HG03442 (cell line): ENCODE results near the gene PIH1D1.

Experiments used
- ATAC-seq: cut with Tn5 transposase; IDR thresholded peaks from one replicate; pipeline ENCODE4 v1.9.1; 2021; ENCODE audit warnings: mild to moderate bottlenecking, moderate library complexity; ENCODE audit not compliant: unreplicated experiment

The PIH1D1 gene

DNA sequence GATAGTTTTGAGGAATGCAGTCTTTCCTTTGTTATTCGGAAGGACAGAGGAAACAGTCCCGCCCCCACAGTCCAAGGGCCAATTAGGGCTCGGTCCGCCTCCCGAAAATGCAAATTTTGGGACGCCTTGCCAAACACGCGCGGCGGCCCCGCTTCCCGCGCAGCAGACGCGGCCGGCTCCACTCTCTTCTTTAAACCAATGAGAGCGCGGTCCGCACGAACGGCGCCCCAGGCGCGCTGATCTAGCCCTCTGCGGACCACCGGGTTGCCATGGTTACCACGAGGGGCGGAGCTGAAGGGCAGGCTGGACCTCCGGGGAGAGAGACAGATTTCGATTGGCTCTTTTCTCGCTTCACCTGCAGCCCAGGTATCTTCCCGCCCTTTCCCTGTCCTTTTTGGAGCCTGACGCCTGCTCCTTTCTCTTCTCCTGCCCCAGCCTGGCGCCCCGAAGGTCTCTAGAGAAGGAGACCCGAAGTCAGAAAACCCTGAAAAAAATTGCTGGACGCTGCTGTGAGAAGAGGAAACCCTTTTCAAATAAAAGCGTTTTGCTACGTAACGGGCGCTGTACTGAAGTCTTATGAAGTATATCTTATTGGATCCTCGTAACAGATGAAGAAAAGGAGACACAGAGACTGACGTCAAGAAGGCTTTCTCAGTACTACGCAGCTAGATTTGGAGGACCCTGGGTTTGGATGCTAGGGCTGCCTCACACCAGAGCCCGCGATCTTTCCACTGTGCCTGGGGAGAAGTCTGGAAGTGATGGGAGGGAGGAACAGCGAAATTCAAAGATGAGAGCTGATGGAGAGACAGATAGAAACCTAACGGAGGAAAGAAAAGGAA, 30.4 kb downstream of the PIH1D1 start:
- no peak for ATAC-seq

GRCh38 chr19:49420227-49420626, 31.4 kb downstream of the PIH1D1 start:
- no peak for ATAC-seq

DNA sequence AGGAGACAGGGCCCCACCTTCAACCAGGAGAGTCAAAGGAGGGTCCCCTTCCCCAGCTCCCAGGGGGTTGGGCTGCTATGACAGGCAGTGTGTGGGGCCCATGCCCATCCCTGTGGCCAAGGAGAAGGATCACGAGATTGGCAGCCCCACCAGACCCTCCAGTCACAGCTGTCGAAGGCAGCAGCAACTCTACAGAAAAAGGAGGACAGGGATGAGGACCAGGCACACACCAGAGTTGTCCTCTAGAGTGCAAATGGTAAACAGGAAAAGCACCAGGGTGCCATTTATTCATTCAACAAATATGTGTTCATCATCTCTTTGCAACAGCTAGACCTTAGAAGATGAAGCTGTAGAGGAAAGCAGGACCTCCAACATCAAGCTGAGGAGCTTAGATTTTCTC, 32.4 kb downstream of the PIH1D1 start:
- ATAC-seq = no peak

GRCh38 chr19:49418511-49418910, 33.1 kb downstream of the PIH1D1 start:
- no peak for ATAC-seq

DNA sequence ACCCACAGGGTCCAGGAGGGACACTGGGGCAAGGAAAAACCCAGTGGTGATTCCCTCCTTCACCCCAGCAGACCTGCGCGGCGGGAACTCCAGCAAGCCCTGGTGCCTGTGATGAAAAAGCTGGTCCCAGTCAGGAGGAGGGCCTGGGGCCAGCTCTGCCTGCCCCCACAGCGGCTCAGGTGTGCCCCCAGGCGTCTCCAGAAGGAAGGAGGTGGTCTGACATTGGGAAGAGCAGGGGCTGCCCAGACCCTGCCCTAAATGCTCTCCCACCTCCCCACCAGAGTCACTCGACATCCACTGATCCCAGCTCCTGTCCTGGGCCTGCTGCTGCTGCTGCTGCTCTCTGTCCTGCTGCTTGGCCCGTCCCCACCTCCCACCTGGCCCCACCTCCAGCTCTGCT, 34.5 kb downstream of the PIH1D1 start:
- no peak for ATAC-seq

DNA sequence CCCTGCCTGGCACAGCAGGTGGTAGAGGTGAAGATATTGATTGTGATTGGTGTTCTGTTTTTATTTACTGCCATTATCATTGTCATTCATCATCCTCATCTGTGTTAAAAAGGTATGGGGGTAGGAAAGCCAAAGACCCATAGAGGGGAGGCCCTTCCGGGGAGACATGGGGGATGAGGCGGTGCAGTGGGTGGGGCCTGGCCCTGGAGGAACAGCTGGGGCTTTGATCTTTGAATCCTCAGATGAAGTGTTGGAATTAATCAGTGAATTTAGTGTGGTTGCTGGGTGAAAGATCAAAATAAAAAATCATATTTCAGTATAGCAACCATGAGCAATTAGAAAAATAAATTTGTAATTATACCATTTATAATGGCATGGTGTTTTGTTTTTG, 35.8 kb downstream of the PIH1D1 start:
- ATAC-seq = no peak

GRCh38 chr19:49415102-49415809, 36.4 kb downstream of the PIH1D1 start:
- ATAC-seq = no peak

- ATAC-seq = no peak
These were observed 37.4 kb downstream of the PIH1D1 start for GRCh38 chr19:49414256-49414655.

GRCh38 chr19:49413348-49413747, 38.3 kb downstream of the PIH1D1 start:
- no peak for ATAC-seq

DNA sequence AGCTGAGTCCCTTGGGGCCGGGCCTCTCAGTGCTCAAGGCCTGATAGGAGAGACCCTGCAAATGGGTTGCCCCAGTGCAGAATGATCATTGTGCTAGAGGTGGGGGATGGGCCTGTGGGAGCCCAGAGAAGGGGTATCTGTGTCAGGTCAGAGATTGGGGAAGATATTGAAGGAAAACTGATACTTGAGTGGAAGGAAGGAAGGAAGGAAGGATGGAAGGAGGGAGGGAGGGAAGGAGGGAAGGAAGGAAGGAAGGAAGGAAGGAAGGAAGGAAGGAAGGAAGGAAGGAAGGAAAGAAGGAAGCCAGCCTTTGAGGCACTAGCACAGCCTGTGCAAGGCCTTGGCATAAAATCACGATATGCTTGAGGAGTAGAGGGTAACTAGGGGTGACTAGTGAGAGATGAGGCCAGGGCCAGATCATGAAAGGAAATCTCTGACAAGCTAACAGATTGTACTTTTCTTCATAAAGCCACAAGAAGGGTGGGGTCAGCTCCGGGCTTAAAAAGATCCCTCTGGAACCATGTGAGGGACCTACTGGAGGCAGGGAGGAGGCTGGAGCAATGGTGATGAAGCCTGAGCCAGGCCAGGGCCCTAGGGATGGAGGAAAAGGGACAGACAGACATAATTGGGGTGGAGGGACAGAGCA, 39.8 kb downstream of the PIH1D1 start:
- no peak for ATAC-seq

DNA sequence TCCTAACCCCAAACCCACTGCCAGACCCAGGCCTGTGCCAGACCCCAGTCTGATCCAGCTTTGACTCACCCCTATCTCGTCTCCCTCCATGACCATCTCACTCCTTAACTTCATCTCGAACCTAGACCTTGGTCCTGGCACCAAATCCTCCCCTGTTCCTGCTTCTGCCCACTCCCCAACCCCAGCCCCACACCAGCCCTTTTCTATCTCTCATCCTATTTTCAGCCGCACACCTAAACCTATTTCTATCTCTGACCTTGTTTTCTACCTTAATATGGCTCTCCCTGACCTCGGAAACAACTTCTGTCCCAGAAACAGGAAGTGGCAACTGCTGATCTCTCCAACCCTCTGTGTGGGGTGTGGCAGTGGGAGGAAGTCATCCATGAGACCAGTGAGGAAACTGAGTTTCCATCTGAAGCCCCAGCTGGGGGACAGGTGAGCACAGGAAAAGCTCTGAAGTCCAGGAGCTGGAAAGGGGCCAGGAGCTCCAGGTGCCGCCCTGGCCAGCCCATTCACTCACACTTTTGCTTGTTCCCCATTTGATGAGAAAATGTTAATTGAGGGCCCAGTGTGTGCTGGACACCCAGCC, 42.1 kb downstream of the PIH1D1 start:
- ATAC-seq = no peak

DNA sequence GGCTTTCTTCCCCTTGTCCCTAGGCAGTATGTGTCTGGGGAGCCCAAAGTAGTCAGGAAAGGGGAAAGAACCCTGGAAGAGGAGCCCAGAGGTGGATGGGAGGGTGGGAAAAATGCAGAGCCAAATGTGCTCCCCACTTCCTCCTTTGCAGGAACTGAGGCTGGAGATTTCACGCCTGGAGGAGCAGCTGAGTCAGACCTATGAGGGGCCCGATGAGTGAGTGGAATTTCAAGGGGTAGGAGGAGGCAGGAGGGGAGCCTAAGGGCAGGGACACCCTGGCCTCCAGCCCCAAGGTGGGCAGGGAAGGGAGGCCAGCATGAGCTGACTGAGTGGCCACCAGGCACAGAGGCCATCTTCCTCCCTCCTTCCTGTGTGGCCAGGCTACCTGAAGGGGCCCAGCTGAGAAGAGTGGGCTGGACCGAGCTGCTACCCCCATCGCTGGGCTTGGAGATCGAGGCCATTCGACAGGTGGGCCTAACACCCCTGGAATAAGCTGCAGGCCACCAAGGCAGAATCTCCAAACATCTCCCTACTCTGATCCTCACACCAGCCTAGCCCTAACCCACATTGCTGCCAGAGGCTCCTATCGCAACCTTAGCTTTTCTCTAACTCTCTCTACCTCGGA, 42.7 kb downstream of the PIH1D1 start:
- no peak for ATAC-seq

GRCh38 chr19:49407482-49408015, 44.1 kb downstream of the PIH1D1 start:
- no peak for ATAC-seq

DNA sequence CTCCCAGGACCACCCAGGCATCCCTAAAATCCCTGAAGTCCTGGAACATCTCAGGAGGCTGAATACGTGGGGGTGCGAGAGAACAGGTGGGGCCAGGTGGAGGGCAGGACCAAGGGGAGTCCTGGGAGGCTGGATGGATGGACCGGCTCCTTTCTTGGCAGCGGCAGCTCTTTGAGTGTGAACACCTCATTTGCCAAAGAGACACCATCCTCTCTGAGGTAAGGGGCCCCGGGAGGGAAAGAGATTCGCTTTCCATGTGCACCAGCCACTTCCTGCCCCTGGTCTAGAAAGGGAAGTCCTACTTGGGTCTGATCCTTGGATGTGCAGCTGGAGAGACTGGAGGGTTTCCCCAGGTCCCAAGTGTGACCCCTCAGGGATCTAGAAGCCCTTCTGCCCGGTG, 44.5 kb downstream of the PIH1D1 start:
- no peak for ATAC-seq

DNA sequence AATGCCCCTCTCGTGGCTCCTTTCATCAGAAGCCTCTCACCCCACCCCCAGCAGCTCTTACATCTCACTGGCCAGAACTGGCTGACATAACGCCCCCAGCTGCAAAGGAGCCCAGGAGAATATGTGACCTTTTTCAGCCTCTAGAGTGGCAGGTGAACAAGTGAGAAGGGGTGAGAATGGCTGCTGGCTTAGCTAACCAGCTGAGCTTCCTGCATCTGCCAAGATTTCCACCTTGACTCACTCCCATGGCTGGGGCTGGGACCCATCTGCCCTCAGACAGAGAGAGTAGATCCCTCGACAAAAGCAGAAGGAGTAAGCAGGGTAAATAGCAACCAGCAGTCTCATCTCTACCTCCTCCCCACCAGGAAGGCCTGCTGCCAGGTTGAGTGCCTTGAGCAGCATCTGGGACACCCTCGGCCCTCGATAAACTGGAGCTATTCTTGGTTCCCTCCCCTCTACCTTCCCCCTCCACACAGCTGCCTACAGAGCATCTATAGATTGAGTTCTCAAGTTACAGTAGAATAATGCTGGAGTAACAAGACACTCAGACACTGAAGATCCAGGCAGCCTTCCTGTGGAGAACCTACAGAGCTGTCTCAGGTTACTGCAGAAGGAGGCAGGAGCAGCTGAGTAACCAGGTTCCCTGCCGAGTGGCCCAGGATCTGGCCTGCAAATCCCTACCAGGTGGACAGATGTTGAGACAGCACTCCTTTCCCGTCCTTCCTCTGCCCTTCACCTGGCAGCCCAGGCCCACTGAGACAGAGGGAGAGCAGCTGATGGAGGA, 48.0 kb downstream of the PIH1D1 start:
- ATAC-seq = no peak

- ATAC-seq = no peak
These were observed 51.6 kb downstream of the PIH1D1 start for GRCh38 chr19:49400029-49400428.

DNA sequence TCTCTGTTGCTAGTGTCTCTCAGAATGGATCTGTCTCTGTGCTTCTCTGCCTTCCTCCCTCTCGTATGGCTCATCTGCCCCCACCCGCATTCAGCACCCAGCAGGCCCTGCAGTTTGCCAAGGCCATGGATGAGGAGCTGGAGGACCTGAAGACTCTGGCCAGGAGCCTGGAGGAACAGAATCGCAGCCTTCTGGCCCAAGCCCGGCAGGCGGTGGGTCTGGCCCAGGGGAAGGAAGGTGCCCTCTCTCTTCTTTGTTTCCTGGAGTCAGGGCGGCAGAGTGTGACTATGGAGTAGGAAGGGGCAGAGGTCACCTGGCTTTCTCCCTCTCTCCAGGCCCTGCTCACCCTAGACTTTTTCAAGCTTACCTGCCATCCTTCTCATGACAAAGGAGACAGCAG, 52.7 kb downstream of the PIH1D1 start:
- ATAC-seq = no peak

- no peak for ATAC-seq
These were observed 53.5 kb downstream of the PIH1D1 start for GRCh38 chr19:49398001-49398615.

DNA sequence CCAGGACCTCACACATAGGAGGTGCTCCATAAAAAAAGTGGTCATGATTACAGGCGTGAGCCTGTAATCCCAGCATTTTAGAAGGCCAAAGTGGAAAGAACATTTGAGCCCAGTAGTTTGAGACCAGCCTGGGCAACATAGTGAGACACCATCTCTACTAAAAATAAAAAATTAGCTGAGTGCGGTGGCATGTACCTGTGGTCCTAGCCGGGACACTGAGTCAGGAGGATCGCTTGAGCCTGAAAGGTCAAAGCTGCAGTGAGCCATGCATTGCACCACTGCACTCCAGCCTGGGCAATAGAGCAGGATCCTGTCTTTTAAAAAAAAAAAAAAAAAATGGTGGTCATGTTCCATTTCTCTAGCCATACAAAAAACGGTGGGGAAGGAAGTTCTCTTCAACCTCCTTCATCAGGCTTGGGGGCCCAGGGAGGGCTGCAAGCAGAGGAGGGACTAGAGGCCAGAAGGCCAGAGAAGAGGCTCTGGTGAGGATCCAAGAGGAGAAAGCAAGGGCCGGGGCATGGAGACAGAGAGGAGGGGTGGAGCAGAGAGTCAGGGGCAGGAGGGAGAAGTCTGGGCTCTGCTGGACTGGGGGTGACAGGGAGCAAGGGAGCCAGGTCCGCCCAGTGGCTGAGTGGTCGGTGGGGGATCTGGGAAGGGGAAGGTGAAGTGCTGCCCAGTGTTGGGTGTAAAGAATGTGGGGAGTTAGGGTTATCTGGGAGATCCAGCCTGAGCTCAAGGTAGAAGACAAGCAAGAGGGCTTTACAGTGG, 54.7 kb downstream of the PIH1D1 start:
- ATAC-seq = no peak
